Right kidney (tissue), 1 donor: ENCODE measurements around the gene RNF144A.

Source experiments
- DNase-seq: peaks from one replicate; pipeline ENCODE4 v3.0.0-alpha.2; 2016

RNF144A gene

GRCh38 chr2:7045601-7046590, 128.7 kb downstream of the RNF144A start:
- no peak for DNase-seq

GRCh38 chr2:7047661-7048060, 130.4 kb downstream of the RNF144A start:
- DNase-seq, result no peak

GRCh38 chr2:7048762-7049294, 131.6 kb downstream of the RNF144A start:
- DNase-seq, result no peak

GRCh38 chr2:7052404-7052803, 135.2 kb downstream of the RNF144A start:
- DNase-seq, result no peak

- peak; percentile 29 for DNase-seq
These were observed 136.5 kb downstream of the RNF144A start for GRCh38 chr2:7053650-7054265.

GRCh38 chr2:7057865-7058400, 140.7 kb downstream of the RNF144A start:
- no peak for DNase-seq

GRCh38 chr2:7060156-7060555, 142.9 kb downstream of the RNF144A start:
- no peak for DNase-seq

GRCh38 chr2:7060631-7061449, 143.6 kb downstream of the RNF144A start:
- no peak for DNase-seq

GRCh38 chr2:7061450-7061789, 144.2 kb downstream of the RNF144A start:
- no peak for DNase-seq

- DNase-seq, result no peak
These were observed 144.7 kb downstream of the RNF144A start for GRCh38 chr2:7061921-7062320.

GRCh38 chr2:7063789-7064188, 146.6 kb downstream of the RNF144A start:
- no peak for DNase-seq

- DNase-seq, result no peak
These were observed 151.2 kb downstream of the RNF144A start for GRCh38 chr2:7068457-7068856.

- no peak for DNase-seq
These were observed 153.3 kb downstream of the RNF144A start for GRCh38 chr2:7070483-7070882.

GRCh38 chr2:7071154-7071553, 153.9 kb downstream of the RNF144A start:
- DNase-seq, result no peak

- no peak for DNase-seq
These were observed 154.8 kb downstream of the RNF144A start for GRCh38 chr2:7071916-7072556.

GRCh38 chr2:7073901-7074300, 156.7 kb downstream of the RNF144A start:
- DNase-seq, result no peak

GRCh38 chr2:7075834-7076233, 158.6 kb downstream of the RNF144A start:
- DNase-seq, result no peak

- no peak for DNase-seq
These were observed 160.6 kb downstream of the RNF144A start for GRCh38 chr2:7077660-7078267.

GRCh38 chr2:7083580-7084509, 166.6 kb downstream of the RNF144A start:
- no peak for DNase-seq

- DNase-seq, result no peak
These were observed 167.4 kb downstream of the RNF144A start for GRCh38 chr2:7084601-7085000.
